Neural cell (in vitro differentiated cells): Measurements from ENCODE around the gene NDFIP2. TPM values are rescaled to one million over a fixed set of nuclear protein-coding genes. Genes with fewer than 3 reads are reported as not detected.

Experiments used
- H2AFZ ChIP-seq: fragments of 200-600, 300-800 bp; sonication (generic), shearing (Covaris generic); 2 replicates; pipeline ENCODE4 v1.6.0; 2014; ENCODE audit warnings: low read depth, mild to moderate bottlenecking, antibody characterized with exemption, low read length, moderate library complexity
- H3F3A ChIP-seq: fragments of 200-600 bp; shearing (Covaris generic); 2 replicates; pipeline ENCODE4 v1.6.1; 2016; ENCODE audit warnings: mild to moderate bottlenecking, moderate library complexity, mixed read lengths, antibody characterized with exemption, low read length; ENCODE audit not compliant: insufficient read depth, poor library complexity, severe bottlenecking
- H3K27ac ChIP-seq: fragments of 200-600, 300-800 bp; sonication (generic), shearing (Covaris generic); 2 replicates; pipeline ENCODE4 v1.5.1; 2014; ENCODE audit warnings: mild to moderate bottlenecking, low read length, moderate library complexity
- H3K27me3 ChIP-seq: fragments of 300-800, 200-600 bp; sonication (generic), shearing (Covaris generic); 2 replicates; pipeline ENCODE4 v1.6.0; 2014; ENCODE audit warnings: mild to moderate bottlenecking, low read depth, low read length, moderate library complexity; ENCODE audit not compliant: insufficient read depth
- H3K36me3 ChIP-seq: fragments of 300-800, 200-600 bp; sonication (generic), shearing (Covaris generic); 2 replicates; pipeline ENCODE4 v1.5.1; 2014; ENCODE audit warnings: mild to moderate bottlenecking, antibody characterized with exemption, low read length, moderate library complexity; ENCODE audit not compliant: insufficient read depth
- H3K4me2 ChIP-seq: fragments of 300-800, 200-600 bp; sonication (generic), shearing (Covaris generic); 2 replicates; pipeline ENCODE4 v1.6.0; 2014; ENCODE audit warnings: mild to moderate bottlenecking, low read length
- H3K4me3 ChIP-seq: fragments of 300-800, 200-600 bp; sonication (generic), shearing (Covaris generic); 2 replicates; pipeline ENCODE4 v1.5.1; 2014; ENCODE audit warnings: mild to moderate bottlenecking, low read length, moderate library complexity
- H3K79me2 ChIP-seq: fragments of 200-600 bp; shearing (Covaris generic); replicated peaks from 2 replicates; pipeline ENCODE4 v1.6.0; 2014; ENCODE audit warnings: mild to moderate bottlenecking, low read length, moderate library complexity; ENCODE audit not compliant: insufficient read depth
- H3K9ac ChIP-seq: fragments of 300-800, 200-600 bp; sonication (generic), shearing (Covaris generic); 2 replicates; pipeline ENCODE4 v1.6.1; 2016; ENCODE audit warnings: mild to moderate bottlenecking, low read length, mixed read lengths
- H3K9me2 ChIP-seq: fragments of 200-600 bp; shearing (Covaris generic); 2 replicates; pipeline ENCODE4 v1.6.1; 2016; ENCODE audit warnings: mild to moderate bottlenecking, low read length, mixed read lengths; ENCODE audit not compliant: insufficient read depth
- H3K9me3 ChIP-seq: fragments of 200-600, 300-800 bp; sonication (generic), shearing (Covaris generic); 2 replicates; pipeline ENCODE4 v1.6.1; 2016; ENCODE audit warnings: mild to moderate bottlenecking, mixed run types, low read length, moderate library complexity, mixed read lengths
- H4K20me1 ChIP-seq: fragments of 200-600 bp; shearing (Covaris generic); 2 replicates; pipeline ENCODE4 v1.6.1; 2016; ENCODE audit warnings: mild to moderate bottlenecking, mixed run types; ENCODE audit not compliant: insufficient read depth
- EP300 ChIP-seq: fragments of 450-650 bp; conservative IDR thresholded peaks from 2 replicates; pipeline ENCODE4 v1.6.1; 2014; ENCODE audit warnings: antibody characterized with exemption, mild to moderate bottlenecking, moderate library complexity; ENCODE audit not compliant: poor library complexity, severe bottlenecking
- POLR2AphosphoS5 ChIP-seq: IDR thresholded peaks from 2 replicates; pipeline ENCODE4 v1.6.1; 2012
- RAD21 ChIP-seq: fragments of 450-650 bp; conservative IDR thresholded peaks from 2 replicates; pipeline ENCODE4 v1.6.1; 2014; ENCODE audit warnings: antibody characterized with exemption, mild to moderate bottlenecking, moderate library complexity
- REST ChIP-seq: IDR thresholded peaks from 2 replicates; pipeline ENCODE4 v1.6.1; 2012; ENCODE audit warnings: borderline replicate concordance
- TAF1 ChIP-seq: IDR thresholded peaks from 2 replicates; pipeline ENCODE4 v1.6.1; 2012; ENCODE audit warnings: low read depth
- polyA plus RNA-seq: library from polyadenylated mRNA; depleted of rRNA; stranded (reverse); fragments of >200 nt; gene quantifications from 2 replicates; pipeline ENCODE4 v1.2.3, GENCODE V29; 2014

Gene NDFIP2
- polyA plus RNA-seq, 1 donor from 2014 or later: 41.2 TPM

GRCh38 chr13:79589603-79590393 is 108.8 kb downstream of the NDFIP2 start:
- H3K9ac ChIP-seq: no peak overlapping the region
- no peak overlapping the region for H3K4me3 ChIP-seq
- H4K20me1 ChIP-seq: no peaks in the 10 kb centered on the region
- no peaks in the 10 kb centered on the region for H3F3A ChIP-seq
- no peak overlapping the region for H3K4me2 ChIP-seq
- no peak overlapping the region for H3K27ac ChIP-seq
- no peaks in the 10 kb centered on the region for H3K79me2 ChIP-seq
- H3K9me2 ChIP-seq: no peaks in the 10 kb centered on the region
- no peak for TF ChIP-seq RAD21
- H3K27me3 ChIP-seq: no peaks in the 10 kb centered on the region
- no peak overlapping the region for H2AFZ ChIP-seq
- no peaks in the 10 kb centered on the region for H3K9me3 ChIP-seq
- no peaks in the 10 kb centered on the region for H3K36me3 ChIP-seq

GRCh38 chr13:79590394-79590676 is 109.4 kb downstream of the NDFIP2 start:
- no peak overlapping the region for H3K4me3 ChIP-seq
- TF ChIP-seq EP300: no peak
- no peak for TF ChIP-seq REST
- no peak for TF ChIP-seq POLR2AphosphoS5
- no peaks in the 10 kb centered on the region for H3K27me3 ChIP-seq
- no peak overlapping the region for H3K4me2 ChIP-seq
- H3K27ac ChIP-seq: no peak overlapping the region
- no peak overlapping the region for H2AFZ ChIP-seq
- H3K79me2 ChIP-seq: no peaks in the 10 kb centered on the region
- no peaks in the 10 kb centered on the region for H3K36me3 ChIP-seq
- H4K20me1 ChIP-seq: no peaks in the 10 kb centered on the region
- no peak overlapping the region for H3K9ac ChIP-seq
- no peaks in the 10 kb centered on the region for H3F3A ChIP-seq
- no peaks in the 10 kb centered on the region for H3K9me2 ChIP-seq
- no peaks in the 10 kb centered on the region for H3K9me3 ChIP-seq

- H3K4me3 ChIP-seq: no peak overlapping the region
- no peak overlapping the region for H2AFZ ChIP-seq
- H3K36me3 ChIP-seq: no peaks in the 10 kb centered on the region
- no peaks in the 10 kb centered on the region for H4K20me1 ChIP-seq
- no peak overlapping the region for H3K9ac ChIP-seq
- H3K9me2 ChIP-seq: no peaks in the 10 kb centered on the region
- no peaks in the 10 kb centered on the region for H3F3A ChIP-seq
- no peaks in the 10 kb centered on the region for H3K79me2 ChIP-seq
- no peak for TF ChIP-seq TAF1
- no peak overlapping the region for H3K27ac ChIP-seq
- H3K27me3 ChIP-seq: no peaks in the 10 kb centered on the region
- no peaks in the 10 kb centered on the region for H3K9me3 ChIP-seq
- H3K4me2 ChIP-seq: no peak overlapping the region
Observed at GRCh38 chr13:79591493-79591892, 110.5 kb downstream of the NDFIP2 start.

- no peak overlapping the region for H3K9ac ChIP-seq
- no peaks in the 10 kb centered on the region for H3K27me3 ChIP-seq
- no peaks in the 10 kb centered on the region for H3K79me2 ChIP-seq
- no peaks in the 10 kb centered on the region for H4K20me1 ChIP-seq
- no peaks in the 10 kb centered on the region for H3F3A ChIP-seq
- no peaks in the 10 kb centered on the region for H3K36me3 ChIP-seq
- H3K27ac ChIP-seq: no peak overlapping the region
- no peak overlapping the region for H2AFZ ChIP-seq
- no peaks in the 10 kb centered on the region for H3K9me2 ChIP-seq
- H3K9me3 ChIP-seq: no peaks in the 10 kb centered on the region
- no peak overlapping the region for H3K4me3 ChIP-seq
- TF ChIP-seq POLR2AphosphoS5: no peak
- no peak overlapping the region for H3K4me2 ChIP-seq
Observed at GRCh38 chr13:79593121-79593520, 112.2 kb downstream of the NDFIP2 start.
